Measurements from ENCODE around the gene PAPOLG.

Gene PAPOLG

DNA sequence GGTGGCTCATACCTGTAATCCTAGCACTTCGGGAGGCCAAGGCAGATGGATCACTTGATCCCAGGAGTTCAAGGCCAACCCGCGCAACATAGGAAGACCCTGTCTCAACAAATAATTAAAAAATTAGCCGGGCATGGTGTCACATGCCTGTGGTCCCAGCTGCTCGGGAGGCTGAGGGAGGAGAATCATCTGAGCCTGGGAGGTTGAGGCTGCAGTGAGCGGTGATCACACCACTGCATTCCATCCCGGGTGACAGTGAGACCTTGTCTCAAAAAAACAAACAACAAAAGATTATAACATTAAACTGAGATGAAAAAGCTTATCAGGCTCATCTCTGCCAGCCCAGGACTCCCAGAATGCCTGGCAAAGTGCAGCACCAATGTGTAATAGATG, 50.5 kb downstream of the PAPOLG start:
- TF ChIP-seq, protein P1, sequence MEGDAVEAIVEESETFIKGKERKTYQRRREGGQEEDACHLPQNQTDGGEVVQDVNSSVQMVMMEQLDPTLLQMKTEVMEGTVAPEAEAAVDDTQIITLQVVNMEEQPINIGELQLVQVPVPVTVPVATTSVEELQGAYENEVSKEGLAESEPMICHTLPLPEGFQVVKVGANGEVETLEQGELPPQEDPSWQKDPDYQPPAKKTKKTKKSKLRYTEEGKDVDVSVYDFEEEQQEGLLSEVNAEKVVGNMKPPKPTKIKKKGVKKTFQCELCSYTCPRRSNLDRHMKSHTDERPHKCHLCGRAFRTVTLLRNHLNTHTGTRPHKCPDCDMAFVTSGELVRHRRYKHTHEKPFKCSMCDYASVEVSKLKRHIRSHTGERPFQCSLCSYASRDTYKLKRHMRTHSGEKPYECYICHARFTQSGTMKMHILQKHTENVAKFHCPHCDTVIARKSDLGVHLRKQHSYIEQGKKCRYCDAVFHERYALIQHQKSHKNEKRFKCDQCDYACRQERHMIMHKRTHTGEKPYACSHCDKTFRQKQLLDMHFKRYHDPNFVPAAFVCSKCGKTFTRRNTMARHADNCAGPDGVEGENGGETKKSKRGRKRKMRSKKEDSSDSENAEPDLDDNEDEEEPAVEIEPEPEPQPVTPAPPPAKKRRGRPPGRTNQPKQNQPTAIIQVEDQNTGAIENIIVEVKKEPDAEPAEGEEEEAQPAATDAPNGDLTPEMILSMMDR (IDR thresholded peaks at IDR 0.05): no peak

DNA sequence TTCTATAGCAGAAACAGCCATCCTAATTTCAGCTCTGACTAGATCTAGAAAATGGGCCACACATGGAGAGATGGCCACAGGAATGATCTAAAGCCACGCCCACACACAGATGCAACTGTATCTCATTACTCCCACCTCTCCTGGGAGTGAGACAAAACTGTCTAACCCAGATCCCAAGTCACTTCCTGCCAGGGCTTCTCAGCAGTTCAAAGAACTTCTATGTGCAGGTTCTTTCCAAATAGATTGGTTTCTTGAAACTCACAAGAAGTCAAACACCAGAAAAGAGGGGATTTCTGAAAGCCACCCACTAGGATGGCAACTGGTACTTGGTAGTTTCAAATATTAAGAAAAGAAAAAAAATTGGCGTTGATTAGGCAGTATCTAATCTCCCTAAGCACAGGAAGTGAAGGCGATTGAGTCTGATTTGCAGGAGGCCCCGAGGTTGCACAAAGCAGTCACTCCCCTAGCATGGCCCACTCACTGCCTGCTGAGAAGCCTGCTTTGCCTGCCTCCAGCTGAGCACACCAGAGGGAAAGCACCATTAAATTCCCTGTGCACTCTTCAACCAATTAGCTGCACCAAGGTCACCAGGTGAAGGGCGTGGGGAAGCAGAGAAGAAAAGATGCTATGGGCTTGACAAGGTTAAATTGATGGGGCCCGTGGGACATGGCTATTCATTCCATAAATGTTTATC, 51.1 kb downstream of the PAPOLG start:
- TF ChIP-seq, protein P1 (IDR thresholded peaks at IDR 0.05): no peak

DNA sequence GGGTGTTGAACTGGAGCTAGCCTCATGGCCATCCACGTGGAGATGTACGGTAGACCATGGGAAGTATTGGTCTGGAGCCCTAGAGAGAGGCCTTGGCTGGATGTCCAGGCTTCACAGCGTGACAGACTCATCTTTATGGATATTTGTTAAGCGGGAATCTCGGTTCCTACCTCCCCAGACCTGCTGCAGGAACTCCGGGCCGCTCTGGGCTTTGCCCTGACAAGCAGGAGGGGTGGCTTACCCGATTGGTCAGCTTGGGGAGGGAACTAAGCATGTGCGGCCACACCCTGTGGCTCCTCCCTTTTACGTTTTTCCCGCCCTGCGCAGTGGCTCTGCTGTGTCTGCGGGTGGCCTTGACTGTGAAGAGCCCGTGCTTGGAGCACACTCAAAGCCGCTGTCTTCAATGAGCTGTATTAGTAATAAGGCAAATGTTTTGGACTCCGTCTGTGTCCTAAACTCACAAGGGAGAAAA, 52.3 kb downstream of the PAPOLG start:
- TF ChIP-seq, protein P1 (IDR thresholded peaks at IDR 0.05): no peak

DNA sequence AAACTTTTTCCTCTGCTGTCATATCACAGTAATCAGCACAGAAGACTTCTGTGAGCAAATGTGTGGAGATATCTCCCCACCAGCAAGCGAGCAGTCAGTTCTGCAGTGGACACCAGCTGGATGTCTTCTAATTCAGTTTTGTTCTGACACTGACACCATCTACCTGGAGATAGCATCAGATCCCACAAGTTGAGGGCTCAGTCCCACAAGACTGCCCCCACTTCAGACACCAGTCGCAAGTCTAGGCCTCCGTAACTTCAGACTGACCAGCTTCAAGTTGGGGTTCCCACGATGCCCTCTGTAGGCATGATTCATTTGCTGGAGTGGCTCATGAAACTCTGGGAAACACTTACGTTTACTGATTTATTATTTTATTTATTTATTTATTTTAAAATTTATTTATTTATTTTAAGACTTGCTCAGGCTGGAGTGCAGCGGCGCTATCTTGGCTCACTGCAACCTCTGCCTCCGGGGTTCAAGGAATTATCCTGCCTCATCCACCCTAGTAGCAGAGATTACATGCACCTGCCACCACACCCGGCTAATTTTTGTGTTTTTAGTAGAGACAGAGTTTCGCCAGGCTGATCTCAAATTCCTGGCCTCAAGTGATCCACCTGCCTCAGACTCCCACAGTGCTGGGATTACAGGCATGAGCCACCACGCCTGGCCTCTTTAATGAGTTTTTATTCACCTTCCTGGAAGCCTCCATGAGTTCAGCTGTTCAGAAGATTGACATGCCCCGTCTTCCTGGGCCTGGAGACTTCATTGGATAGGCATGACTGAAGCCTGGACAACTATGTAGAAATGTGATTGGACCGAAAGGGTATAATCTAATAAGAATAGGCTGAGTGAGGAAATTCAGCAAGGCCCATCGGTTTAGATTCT, 55.7 kb downstream of the PAPOLG start:
- TF ChIP-seq, protein P1 (IDR thresholded peaks at IDR 0.05): no peak

DNA sequence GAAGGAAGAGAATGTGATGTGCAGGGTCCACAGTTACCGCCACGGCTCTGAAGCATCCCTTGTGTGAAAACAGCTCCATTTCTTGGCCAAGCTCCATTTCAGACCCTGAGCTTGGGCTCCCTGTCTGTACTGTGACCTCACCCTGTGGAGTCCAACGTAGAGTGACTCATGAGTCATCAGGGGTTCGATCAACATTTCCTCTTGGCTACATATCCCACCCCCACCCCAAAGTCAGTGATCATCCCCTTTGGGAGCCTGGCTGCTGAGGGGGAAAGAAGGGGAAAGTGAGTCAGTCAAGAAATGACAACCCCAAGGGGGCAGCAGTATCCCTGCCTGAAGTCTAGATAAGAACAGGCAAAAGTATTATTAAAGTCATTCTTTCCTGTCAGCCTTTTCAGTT, 62.2 kb downstream of the PAPOLG start:
- TF ChIP-seq, protein P1 (IDR thresholded peaks at IDR 0.05): no peak

DNA sequence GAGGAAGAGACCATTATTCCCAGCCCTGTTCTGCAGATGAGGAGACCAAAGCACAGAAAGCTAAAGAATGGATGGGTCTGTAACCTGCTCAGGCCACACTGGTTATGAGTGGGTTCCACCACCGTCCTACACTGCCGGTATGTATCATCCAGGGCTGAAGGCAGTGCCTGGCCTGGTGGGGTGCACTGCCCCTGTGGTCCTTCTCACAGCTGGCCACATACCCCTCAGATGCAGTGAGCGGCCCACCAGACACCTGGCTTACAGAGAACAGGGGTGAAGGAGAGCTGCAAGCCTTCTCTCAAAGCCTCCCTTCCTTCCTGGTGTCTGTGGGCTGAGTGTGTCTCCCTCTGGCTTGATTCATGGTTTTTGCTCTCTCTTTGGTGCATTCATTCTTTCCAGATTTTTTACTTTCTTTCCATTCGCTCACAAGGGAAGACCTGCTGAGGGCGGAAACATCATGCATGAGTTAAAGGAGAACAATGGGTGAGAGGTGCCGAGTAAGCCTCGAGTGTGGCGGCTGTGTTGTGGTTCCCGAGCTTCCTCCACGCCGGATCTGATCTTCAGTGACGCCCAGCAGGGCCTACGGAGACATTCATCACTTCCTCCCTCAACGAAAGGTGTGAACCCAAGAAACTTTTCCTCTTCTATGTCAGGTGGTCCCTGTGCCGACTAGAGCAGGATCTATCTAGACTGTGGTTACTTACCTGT, 63.2 kb downstream of the PAPOLG start:
- TF ChIP-seq, protein P1 (IDR thresholded peaks at IDR 0.05): no peak

DNA sequence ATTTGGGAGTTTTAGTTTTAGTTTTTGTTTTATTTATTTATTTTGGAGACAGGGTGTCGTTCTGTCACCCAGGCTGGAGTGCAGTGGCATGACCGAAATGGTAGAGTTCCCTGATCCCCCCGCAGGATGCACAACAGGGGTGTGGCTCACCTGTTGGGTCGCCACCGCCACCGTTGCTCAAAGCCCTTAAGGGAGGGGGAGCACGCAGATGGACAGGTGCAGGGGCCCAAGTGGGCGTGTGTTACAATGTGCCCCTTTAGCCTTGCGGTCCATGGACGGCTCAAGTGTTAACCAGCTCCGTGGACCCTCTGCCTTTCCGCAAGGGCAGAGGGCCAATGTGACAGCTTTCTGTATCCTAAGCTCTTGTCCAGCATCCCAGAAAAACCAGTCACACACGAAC, 63.9 kb downstream of the PAPOLG start:
- TF ChIP-seq, protein P1 (IDR thresholded peaks at IDR 0.05): no peak

All from LNCAP (cell line).